Measurements from ENCODE around the gene POLR3A. TPM values are rescaled to one million over a fixed set of nuclear protein-coding genes. Genes with fewer than 3 reads are reported as not detected.
"Not testable (repeated sequence)": the region's sequence is repeated elsewhere in the genome, so short reads cannot be mapped to it uniquely, and the experiment has no call there.

POLR3A gene
- total RNA-seq, 1 donor from 2014 or later, result 39.5 TPM

DNA sequence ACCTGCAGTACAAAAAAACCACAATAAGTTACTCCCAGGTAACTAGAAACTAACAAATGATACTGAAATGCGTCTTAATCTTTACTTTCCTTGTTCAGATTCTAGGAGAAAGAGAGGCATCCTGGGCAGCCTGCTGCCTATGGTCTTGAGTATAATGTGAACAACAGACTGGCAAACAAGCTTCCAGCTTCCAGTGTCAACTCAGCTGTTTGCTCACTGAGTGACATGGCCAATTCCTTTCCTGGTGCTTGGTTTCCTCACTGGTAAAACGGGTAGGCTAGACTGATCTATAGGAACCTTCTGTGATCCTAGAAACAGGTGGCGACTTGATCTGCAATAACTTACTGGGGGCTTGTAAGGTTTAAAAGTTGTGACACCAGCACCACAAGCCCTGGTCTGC lies 10.1 kb downstream of the POLR3A start:
- no peak for DNase-seq

- no peak for DNase-seq
Measured at GRCh38 chr10:78017856-78018255, 11.5 kb downstream of the POLR3A start.

- DNase-seq, result no peak
Measured at GRCh38 chr10:78015546-78015945, 13.8 kb downstream of the POLR3A start.

DNA sequence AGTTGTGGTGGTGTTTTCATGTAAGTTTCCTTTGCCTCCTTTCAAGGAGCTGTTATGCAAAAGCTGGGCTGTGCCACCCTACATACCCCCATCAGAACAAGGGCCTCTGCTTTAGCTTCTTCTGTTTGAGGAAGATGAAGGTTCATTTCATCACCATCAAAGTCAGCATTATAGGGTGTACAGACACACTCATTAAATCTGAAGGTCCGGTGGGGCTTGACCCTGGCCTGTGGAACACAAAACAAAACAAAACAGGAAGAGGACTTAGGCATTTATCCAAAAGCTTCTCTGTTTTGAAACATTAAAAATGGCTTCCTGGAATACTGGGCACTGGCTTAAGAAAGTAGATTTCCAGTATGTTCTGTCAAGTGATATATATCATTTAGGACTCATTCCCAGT lies 15.8 kb downstream of the POLR3A start:
- no peak for DNase-seq

GRCh38 chr10:78011065-78011464 lies 18.2 kb downstream of the POLR3A start:
- DNase-seq, result no peak

DNA sequence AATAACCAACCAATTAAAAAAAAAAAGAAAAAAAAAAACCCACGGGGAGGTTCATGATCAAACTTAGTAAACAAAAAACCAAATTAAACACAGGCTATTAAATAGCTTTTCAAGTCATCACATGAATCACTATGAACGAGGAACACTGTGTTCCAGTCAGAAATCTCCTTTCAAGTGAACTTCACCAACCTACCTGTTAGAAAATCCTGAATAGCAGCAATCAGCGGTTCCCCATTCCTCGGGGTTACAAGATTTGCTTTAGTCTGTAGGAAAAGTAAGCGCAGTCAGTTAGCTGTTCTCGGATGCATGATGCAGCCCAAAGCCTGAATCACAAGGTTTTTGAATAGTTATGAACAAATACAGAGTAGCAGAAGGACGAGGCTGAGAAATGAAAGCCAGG lies 19.0 kb downstream of the POLR3A start:
- DNase-seq, result no peak

DNA sequence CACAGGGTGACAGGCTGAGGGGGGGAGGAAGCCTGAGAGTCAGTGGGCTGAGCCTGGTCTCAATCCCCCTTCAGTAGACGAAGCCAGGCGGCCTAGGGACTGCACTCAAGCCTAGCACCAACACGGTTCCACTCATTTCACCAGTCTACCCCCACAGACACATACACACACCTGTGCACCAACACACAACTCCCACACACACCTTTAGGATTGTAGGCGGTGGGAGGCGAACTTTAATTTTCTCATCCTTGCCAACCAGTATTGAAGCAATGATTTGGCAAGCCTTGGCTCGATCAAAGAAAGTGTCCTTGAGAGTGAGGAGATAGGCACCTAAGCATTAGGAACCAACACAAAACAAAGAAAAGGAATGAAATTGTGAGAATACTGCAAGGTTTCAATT lies 19.7 kb downstream of the POLR3A start:
- DNase-seq, result no peak

- DNase-seq, result no peak
Measured at GRCh38 chr10:78007172-78007571, 22.1 kb downstream of the POLR3A start.

DNA sequence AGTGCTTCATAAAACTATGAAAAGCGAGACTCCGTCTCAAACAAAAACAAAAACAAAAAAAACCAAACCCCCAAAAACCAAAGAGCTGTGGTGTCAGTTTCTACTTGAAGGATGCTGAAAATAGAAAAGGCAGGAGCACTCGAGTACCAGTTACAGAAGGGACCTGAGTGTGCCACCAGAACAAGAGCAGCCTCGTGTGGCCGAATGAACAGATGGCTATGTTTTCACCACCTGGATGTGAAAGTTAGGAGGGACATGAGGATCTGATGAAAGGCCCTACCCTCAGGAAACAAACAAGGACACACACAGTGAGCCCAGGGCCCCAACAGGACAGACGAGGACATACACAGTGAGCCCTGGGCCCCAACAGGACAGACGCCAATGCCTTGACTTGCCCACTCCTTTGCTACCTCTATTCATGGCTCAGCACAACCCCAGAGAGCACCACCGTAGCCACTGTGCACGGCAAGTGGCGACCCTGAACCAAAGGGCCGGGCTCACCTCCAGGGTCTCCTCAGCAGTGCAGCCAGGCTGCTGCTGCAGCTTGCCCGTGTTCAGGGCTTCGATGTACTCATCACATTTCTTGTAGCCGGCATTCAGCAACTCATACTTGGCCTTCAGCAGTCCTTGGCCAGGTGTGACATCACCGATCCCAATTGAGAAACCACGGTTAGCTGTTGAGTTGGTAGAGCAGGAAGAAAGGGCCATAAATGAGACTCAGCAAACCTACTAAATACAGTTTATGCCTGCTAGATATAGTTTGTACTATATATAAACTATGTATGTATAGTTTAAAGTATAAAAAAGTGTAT lies 24.9 kb downstream of the POLR3A start:
- no peak for DNase-seq

DNA sequence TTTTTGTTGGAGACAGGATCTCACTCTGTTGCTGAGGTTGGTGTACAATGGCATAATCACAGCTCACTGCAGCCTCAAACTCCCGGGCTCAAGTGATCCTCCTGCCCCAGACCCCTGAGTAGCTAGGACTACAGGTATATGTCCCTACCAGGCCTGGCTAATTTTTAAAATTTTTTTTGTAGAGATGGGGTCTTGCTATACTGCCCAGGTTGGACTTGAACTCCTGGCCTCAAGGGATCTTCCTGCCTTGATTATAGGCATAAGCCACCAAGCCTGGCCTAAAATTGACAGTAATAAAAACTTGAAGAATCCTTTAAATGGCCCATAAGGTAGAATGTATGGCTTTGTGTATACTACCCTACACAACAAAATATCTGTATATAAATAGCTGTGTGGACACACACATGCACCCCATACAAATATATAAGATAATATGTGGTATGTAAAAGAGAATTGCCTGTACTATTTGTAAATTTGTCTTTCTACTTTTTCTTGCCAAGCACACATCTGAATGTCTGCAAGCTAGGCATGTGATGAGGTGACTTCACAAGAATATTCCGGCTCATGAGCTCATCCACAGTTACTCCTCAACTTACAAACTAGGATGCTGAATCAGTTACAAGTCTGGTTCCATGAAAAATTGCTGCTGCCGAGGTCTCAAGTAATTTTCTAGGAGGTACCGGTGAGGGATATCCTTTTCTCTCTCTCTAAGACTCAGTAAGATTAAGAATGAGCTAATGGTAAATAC lies 26.6 kb downstream of the POLR3A start:
- no peak for DNase-seq

- DNase-seq, result no peak
Measured at GRCh38 chr10:78000956-78001472, 28.3 kb downstream of the POLR3A start.

DNA sequence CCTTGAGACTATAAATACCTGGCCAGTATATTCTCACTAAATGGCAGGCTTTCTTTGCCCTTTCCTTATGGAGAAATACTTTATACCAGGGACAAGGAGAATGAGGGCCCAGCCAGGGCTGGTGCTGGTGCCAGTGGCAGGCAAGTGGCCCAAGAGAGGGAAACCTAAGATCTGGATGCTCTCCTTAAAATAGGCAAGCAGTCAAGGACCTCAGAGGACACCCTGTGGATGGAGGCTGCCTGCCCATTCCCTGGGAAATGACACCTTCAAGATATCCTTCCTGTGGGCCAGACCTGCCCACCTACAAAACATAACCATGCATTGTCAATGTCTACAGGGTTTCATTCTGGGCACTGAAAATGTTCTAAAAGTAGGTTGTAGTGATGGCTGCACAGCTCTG lies 29.1 kb downstream of the POLR3A start:
- no peak for DNase-seq

DNA sequence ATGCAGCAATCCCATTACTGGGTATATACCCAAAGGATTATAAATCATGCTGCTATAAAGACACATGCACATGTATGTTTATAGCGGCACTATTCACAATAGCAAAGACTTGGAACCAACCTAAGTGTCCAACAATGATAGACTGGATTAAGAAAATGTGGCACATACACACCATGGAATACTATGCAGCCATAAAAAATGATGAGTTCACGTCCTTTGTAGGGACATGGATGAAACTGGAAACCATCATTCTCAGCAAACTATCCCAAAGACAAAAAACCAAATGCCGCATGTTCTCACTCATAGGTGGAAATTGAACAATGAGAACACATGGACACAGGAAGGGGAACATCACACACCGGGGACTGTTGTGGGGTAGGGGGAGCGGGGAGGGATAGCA lies 30.5 kb downstream of the POLR3A start:
- DNase-seq, result not testable (repeated sequence)

DNA sequence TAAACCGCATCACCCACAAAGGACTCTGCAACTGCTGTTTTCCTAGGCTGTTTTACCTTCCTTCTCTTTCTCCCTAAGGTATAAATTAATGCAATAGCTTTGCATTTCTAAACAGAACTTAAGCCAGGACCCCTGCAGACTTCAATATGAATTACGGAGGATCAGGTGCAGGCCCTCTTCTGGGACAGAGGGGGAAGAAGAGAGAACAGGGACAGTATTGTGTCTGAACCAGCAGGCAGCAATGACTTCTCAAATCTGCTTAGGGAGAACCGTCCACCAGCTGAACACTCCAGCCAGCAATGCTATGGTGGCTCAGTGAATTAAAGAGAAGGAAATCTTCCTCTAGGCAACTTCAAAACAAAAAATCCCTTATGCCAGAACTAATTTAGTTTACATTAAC lies 35.7 kb downstream of the POLR3A start:
- no peak for DNase-seq

DNA sequence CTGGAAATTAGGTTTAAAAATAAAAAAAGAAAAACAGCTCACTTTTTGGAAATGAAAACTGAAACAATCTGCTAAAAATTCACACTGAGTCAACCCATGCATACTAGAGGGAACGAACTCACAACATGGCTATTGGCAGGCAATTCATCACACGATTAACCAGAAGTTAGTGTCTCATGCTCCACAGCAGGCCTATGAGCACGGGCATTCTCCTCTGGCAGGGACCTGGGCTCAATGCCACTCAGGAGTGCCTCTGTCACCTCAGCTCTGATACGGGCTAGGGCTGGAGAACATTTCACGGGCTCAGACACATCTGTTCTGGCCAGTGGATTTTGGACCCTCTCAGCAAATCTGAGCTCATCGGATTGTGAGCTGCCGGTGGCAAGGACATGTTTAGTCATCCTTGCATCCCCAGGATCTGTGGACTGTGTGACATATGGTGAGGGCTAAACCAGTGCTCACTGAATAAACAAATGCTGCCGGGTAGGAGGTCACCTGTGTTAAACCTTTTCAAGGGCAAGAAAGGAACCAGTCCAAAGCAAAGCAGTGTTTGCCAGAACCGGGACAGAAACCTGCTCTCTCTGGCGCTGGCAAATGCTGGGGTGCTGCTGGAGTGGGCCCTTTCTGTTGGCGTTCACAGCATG lies 40.1 kb downstream of the POLR3A start:
- DNase-seq, result peak; percentile 31

GRCh38 chr10:77987671-77988255 lies 41.6 kb downstream of the POLR3A start:
- DNase-seq, result no peak

DNA sequence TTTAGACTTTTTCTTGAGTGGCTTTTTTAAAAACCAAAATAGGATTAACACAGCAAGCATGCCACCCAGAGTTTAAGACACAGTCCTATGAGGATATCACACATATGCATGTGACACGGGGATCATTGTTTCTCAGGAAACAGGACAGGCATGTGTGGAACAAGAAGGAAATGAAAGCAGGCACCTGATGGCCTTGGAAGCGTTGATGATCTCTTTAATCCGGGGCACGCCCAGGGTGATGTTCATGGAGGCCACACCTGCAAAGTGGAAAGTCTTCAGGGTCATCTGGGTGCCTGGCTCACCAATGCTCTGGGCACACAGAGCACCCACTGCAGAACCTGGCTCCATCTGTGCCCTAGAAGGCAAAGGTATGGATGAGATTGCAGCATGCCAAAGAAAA lies 44.3 kb downstream of the POLR3A start:
- no peak for DNase-seq

- DNase-seq, result no peak
Measured at GRCh38 chr10:77983384-77984341, 45.7 kb downstream of the POLR3A start.

DNA sequence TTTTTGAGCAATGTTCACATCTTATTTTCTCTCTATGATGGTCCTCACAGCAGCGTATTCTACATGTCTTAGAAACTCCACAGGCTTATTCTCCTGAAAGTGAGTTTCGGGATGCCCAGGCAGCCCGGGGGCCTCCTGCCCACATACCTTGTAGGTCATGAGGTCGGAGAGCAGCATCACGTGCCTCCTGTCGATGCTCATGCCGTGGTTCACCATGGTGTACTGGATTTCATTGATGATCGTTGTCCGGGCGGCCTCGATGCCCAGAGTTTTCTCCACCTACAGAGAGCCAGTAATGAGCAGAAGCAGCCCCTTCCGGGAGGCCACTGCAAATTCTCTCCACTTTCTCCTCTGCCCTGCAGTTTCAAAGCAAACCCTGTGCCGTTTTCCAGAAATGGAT lies 48.0 kb downstream of the POLR3A start:
- DNase-seq, result no peak

- no peak for DNase-seq
Measured at GRCh38 chr10:77979221-77979620, 50.1 kb downstream of the POLR3A start.

- DNase-seq, result no peak
Measured at GRCh38 chr10:77978360-77978759, 51.0 kb downstream of the POLR3A start.

- DNase-seq, result no peak
Measured at GRCh38 chr10:77977934-77978333, 51.4 kb downstream of the POLR3A start.

Measured in occipital lobe (tissue), 2 donors.